ENCODE results near the gene TNFRSF6B.
"Not testable (repeated sequence)": the region's sequence is repeated elsewhere in the genome, so short reads cannot be mapped to it uniquely, and the experiment has no call there.

TNFRSF6B gene

DNA sequence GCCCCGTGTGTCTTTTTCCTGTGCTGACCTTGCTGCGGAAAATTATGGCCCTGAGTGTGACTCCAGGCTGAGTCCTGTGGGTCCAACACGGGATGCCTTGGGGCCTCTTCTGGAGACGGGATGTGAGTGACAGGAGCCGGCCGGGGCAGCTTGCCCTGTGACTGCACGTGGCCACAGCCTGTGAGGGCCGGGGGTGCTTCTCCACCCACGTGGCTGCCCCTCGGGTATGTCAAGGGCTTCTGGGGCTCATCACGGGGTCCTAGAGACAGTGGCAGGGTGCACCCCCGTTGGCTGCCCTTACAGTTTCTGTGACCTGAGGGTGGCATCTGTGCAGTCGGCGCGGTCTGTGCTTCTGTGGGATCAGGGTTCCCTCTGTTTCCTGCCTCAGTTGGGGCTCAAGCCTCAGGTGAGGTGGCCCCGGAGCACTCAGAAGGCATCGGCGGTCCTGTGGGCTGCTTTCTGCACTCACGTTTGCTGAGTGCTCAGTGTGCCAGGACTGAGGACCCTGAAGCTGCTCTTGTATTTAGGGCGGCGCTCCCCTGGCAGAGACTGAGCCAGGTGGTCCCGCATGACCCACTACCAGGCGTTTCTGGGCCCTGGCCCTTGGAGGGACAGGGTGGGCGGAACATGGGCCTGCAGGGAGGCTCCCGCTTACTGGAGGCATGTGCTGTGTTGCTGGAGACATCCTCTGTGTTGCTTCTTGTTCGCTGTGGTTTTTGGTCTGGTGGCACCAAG lies 33.0 kb upstream of the TNFRSF6B start:
- no peak for DNase-seq (ENCODE audit: low read depth)

DNA sequence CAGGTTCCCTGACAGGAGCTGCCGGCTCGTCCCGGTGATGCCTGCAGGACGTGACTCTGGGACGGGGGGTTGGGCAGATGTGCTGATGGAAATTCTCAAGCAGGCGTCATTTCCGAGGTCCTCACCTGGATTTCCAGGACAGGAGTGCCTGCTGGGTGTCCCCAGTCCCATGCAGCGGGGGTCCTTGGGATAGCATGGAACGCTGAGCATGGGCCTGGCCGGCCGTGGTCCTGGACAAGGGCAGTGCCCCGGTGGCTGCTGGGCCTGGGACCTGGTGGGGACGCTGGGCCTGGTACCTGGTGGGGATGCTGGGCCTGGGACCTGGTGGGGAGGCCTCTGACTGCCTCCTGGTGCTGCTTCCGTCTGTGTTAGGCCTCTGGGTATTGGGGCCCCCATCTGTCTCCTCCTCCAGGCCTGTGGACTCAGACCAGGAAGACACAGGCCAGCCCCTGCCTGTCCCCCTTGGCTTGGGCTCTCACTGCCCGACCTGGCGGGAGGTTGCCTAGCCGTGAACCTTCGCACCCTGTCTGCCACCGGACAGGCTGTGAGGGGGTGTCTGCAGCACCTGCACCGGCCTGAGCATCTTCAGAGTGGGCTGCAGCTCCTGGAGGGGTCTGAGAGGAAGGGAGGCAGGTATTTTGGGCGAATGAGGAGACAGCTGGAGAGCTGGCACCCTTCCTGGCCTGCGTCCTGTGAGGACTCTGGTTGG lies 32.2 kb upstream of the TNFRSF6B start:
- DNase-seq (ENCODE audit: low read depth), result no peak

DNA sequence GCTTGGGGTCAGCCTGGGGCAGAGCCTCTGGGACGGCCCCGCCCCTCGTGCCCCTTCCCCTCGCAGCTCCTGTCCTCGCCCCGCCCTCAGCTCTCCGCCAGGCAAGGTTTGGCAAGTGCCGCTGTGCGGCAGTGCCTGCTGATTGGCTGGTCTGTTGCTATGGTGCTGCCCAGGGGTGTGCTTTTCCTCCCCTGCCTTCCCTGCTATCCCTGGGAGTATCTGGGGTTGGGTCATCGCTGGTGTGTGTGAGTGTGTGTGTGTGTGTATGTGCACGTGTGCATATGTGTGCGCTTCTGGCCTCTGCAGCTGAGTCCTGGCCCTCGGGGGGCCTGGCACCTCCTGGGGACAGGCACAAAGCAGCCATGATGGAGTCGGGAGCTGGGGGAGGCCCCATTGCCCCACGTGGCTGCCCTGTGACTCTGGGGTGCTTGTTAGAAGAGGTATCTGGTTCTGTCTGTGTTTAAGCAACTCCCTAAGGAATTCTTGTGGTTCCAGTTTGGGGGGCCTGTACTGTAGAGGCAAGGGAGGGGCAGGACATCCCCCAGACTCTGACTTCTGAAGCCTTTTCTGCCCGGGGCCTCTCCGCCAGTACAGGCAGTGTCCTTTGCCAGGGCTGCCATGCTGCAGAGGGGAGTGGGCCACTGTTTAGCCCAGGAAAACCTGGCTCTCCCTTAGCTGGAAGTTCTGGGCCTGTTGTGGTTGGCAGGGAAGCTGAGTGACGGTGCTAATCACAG lies 31.4 kb upstream of the TNFRSF6B start:
- no peak for DNase-seq (ENCODE audit: low read depth)

DNA sequence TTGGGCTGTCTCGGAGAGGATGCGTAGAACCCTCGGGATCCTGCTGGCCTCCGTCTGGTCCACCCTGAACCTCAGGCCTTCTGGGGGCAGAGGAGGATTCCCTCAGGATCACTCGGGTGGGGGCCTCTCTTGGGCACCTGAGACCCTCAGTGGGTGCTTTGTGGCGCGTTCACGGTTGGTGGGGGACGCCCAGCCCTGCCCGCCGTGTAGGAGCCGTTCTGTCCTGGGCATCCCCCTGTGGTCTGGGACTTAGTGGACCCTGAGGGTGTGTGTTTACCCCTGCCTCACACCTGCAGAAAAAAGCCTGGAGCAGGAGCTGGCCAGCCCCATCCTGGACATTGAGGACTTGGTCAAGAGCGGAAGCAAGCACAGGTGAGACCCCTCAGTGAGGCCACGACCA lies 30.7 kb upstream of the TNFRSF6B start:
- DNase-seq (ENCODE audit: low read depth), result no peak

DNA sequence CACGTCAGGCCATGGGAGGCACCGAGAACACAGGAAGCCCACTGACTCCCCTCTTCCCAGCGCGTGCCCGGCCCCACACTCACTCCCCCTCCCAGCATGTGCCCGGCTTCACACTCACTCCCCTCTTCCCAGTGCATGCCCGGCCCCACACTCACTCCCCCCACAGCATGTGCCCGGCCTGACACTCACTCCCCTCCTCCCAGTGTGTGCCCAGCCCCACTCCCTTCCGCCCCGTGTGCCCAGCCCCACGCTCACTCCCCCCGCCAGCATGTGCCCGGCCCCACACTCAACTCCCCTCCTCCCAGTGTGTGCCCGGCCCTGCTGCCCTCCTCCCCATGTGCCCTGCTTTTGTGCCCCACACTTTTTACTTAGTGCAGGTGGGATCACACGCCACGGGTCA lies 28.6 kb upstream of the TNFRSF6B start:
- DNase-seq (ENCODE audit: low read depth), result no peak

DNA sequence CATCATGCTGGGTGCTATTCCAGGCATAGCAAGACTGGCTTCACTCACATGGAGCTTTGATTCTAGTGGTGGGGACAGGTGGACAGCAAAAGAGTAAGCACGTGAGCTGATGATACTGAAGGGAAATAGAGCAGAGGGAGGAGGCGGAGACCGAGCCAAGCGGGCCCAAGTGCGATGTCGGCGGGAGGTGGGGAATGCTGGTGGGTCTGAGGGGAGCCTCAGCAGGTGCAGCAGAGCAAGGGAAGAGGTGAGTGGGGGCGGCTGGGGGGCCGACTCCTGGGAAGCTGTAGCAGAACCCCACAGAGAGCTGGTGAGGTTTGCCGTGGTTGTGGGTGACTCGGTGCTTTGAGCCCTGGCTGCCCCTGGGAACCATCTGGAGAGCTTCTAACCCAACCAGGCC lies 28.1 kb upstream of the TNFRSF6B start:
- DNase-seq (ENCODE audit: low read depth), result no peak

DNA sequence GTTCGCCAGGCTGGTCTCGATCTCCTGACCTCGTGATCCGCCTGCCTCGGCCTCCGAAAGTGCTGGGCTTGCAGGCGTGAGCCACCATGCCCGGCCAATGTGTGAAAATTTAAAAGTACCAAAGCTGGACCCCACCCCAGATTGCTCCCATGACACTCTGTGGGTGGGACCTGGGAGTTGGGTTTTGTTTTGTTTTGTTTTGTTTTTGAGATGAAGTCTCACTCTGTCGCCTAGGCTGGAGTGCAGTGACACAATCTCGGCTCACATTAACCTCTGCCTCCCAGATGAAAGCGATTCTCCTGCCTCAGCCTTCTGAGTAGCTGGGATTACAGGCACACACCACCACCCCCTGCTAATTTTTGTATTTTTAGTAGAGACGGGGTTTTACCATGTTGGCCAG lies 24.8 kb upstream of the TNFRSF6B start:
- DNase-seq (ENCODE audit: low read depth), result not testable (repeated sequence)

DNA sequence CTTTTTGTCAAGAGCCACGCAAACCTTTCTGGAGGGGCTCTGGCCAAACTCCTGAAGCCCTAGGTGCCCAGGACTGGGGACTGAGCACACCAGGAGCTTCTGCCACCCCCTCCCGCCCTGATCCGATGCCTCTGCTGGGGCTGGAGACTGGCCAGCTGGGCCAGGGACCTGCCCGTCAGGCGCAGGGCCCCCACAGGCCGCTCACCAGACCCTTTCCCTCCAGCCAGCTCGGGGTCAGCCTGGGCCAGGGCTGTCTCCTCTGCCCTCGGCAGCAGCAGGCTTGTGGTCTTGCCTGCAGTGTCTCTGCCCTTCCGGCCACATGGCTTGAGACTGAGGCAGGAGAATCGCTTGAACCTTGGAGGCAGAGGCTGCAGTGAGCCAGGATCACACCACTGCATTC lies 23.8 kb upstream of the TNFRSF6B start:
- DNase-seq (ENCODE audit: low read depth), result no peak

DNA sequence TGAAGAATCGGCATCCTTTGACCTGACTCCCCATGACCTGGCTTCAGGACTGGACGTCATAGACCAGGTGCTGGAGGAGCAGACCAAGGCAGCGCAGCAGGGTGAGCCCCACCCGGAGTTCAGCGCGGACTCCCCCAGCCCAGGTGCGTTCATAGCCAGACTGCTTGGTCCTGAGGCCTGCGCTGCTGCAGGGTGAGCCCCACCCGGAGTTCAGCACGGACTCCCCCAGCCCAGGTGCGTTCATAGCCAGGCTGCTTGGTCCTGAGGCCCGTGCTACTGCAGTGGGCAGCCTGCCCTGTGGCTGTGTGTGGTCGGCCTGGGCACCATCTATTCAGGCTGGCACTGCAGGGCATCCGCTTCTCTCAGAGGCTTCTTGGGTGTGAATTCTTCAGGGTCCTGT lies 22.5 kb upstream of the TNFRSF6B start:
- DNase-seq (ENCODE audit: low read depth), result no peak

DNA sequence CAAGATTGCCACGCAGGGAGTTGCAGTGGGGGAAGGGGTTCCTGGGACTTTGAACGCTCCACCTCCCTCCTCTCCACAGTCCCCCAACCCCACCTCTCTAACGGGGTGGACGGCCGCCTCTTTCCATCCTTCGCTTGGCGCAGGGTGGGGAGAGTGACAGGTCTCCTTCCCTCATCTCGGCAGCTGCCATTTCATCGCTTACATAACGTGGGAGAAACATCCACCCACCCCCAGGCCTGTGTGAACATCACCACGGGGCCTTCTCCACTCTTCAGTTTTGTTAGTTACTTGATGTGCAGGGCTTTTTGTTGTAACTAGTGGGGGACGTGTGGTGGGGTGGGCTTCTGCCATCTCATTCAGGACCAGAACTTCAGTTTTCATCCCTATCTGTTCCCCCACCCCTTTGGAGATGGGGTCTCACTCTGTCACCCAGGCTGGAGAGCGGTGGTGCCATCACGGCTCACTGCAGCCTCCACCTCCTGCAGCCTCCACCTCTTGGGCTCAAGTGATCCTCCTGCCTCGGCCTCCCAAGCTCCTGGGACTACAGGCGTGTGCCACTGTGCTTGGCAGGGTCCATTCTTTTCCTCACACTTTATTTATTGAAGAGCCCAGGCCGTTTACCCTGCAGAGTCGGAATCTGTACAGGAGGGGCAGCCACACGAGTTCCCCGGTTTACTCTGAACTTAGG lies 20.6 kb upstream of the TNFRSF6B start:
- no peak for DNase-seq (ENCODE audit: low read depth)

DNA sequence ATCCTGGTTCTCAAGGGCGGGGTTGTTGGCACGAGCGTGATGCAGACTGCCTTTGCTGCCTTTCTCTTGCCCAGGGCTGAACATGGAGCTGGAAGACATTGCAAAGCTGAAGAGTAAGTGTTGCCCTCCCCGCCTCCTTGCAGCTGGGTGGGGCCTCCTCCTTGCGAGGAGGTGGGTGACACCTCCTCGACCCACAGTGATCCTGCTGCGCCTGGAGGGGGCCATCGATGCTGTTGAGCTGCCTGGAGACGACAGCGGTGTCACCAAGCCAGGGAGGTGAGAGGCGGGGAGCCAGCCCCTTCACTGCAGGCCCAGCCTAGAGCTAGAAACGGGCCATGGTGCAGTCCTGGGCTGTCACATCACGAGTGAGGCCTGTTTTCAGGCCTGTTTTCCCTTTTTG lies 18.4 kb upstream of the TNFRSF6B start:
- no peak for DNase-seq (ENCODE audit: low read depth)

DNA sequence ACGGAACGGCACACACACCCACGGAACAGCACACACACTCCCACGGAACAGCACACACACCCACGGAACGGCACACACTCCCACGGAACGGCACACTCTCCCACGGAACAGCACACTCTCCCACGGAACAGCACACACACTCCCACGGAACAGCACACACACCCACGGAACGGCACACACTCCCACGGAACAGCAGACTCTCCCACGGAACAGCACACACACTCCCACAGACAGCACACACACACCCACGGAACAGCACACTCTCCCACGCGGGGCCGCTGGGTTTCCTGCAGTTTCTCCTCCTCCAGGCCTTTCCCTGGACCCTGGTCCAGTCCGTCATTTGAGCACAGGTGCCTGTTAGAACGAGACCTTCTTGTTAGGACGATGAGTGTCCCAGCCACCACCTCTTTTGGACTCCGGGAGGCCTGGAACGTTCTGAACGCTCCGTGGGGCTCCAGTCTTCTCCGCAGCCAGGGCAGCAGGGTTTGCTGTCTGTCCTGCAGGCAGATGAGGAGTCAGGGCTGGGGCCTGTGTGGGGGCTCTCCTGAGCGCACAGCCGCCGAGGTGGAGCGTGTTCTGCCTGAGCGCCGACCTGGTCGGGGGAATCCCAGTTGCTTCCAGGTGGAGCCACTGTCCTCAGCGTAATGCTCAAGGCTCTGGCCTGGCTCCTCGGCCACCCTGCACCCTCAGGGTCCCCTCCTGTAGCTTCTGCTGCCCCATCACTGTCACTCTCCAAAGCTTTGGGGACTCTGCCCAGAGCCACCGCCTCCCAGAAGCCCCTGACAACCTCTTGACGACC lies 17.6 kb upstream of the TNFRSF6B start:
- DNase-seq (ENCODE audit: low read depth), result no peak

DNA sequence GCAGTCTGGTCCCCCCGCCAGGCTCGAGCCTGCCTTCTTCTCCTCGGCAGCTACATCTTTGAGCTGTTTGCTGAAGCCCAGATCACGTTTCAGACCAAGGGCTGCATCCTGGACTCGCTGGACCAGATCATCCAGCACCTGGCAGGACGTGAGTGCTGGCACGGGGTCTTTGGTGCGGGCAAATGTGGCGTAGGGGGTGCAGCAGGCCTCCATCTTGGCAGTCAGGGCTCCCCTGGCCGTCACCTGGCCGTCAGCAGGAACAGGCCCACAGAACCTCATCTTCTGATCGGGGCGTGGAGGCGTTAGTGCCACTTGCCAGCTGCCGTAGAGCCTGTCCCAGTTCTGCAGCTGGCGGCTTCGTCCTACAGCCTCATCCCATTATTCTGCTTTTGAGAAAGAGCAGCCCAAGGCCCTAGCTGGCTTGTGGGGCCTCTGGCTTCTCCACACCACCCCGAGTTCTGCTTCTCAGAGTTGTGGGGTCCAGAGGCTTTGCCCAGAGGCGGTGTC lies 16.6 kb upstream of the TNFRSF6B start:
- no peak for DNase-seq (ENCODE audit: low read depth)

DNA sequence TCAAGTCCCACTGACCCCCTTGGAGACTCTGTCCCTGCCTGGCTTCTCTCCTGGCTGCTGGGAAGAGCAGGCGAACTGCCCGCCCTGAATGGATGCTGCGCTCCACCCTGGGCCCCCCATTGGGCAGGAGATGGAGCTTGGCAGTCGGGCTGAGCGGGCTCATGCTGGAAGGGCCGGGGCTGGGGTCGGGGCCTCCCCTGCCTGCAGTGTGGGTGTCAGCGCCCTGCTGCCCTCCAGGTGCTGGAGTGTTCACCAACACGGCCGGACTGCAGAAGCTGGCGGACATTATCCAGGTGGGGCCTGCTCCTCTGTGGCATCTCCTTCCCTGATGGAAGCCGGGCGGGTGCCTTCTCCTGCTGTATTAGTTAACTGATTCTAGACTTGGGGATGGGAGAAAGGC lies 16.0 kb upstream of the TNFRSF6B start:
- no peak for DNase-seq (ENCODE audit: low read depth)

DNA sequence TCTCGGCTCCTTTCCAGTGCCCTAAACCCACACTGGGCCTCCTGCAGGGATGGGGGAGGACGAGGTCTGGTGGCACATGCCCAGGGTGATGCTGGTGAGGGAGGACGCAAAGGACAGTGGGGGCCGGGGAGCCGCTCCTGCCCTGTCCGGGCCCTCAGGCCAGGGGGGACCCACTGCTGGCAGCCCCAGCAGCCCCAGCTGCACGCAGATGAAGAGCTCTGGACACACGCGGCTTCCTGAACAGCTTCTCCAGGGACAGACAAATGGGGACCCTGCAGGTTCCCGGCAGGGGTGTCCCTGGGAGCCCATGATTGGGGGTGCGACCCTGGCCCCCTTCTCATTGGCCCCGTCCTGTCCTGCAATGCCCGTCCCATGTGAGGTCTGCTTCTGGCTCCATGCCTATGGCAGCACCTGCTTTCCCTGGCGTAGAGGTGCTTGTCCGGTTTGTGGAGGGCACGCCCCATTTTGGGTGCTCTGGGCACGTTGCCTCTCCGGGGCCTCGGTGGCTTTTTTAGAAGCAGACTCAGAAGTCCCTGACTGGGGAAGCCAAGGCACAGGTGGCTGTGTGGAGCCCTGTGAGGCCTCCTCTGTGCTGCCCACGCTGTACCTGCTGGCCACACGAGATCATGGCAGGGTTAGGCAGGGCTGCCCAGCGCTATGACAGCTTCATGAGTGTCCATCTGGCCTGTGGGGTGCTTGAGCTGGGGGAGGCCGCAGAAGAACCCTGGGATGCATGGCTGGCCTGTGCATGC lies 15.4 kb upstream of the TNFRSF6B start:
- no peak for DNase-seq (ENCODE audit: low read depth)

DNA sequence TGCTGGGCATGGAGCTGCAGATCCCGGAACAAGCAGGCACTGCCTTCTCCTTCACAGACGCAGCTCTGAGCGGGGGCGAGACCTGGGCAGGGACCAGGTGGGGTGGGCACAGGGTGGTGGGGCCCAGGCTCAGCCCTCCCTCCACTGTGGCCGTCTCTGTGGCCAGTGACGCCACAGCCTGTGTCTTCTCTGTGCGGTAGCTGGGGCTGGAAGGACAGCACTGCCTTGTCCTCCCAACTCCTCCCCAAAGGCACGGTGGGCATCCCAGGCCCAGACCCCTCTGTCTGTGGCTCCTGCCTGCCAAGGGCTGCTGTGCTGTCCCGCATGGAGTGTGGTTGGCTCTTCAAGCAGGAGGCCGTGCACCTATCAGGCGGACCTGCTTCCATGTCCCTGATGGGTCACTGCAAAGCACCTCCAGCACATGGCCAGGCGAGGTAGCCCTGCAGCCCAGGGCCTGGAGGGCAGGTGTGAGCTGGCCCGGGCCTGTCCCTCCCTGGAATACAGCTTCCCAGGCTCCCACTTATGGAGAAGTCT lies 14.8 kb upstream of the TNFRSF6B start:
- DNase-seq (ENCODE audit: low read depth), result no peak

DNA sequence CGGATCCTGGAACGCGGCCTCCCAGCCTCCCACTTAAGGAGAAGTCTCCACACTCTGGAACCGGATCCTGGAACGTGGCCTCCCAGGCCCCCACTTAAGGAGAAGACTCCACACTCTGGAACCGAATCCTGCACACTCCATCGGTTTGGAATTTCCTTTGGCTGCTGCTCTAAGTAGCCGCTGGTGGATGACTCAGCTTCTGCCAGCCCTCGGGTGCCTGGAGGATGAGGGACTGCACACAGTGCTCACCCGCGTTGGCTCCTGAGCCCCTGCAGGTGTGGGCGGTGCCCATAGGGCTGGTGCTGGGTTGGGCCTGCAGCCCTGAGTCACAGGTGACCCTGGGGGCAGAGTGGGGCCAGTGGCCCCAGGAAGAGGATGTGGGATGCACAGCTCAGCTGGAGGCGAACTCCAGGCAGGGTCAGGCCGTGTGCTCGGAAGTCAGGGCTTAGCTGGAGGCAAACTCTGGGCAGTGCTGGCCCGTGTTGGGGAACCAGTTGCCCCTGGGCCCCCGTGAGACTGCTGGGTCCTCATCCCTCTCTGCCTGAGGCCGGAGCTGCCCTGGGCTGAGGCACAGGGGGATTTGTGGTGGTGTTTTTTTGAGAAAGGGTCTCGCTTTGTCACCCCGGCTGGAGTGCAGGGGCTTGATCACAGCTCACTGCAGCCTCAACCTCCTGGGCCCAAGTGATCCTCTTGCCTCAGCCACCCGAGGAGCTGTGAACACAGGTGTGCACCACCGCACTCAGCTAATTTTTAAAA lies 13.9 kb upstream of the TNFRSF6B start:
- DNase-seq (ENCODE audit: low read depth), result no peak

DNA sequence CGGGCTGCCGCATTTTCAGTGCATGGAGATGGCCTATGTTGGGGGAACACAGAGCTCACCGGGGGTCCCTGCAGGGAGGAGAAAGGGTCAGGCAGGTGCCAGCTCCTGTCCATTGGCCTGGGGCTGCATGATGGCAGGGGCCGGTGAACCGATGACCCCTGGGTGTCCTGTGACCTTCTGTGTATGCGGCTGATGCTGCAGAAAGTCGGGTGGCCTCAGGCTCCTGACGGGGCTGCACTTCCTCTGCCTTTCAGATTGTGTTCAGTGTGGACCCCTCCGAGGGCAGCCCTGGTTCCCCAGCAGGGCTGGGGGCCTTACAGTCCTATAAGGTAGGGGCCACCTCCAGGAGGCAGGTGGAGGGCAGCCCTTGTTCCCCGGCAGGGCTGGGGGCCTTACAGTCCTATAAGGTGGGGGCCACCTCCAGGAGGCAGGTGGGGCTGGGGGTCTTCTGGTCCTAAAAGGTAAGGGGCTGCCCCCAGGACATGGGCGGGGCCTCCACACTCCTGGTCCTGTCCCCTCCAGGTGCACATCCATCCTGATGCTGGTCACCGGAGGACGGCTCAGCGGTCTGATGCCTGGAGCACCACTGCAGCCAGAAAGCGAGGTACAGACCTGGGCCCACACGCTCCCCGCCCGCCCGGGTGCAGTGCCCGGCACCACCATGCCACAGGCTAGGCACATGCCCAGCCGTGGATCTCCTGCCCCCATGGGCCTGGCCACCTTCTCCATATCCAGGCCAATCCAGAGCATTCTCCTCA lies 11.0 kb upstream of the TNFRSF6B start:
- DNase-seq (ENCODE audit: low read depth), result no peak

DNA sequence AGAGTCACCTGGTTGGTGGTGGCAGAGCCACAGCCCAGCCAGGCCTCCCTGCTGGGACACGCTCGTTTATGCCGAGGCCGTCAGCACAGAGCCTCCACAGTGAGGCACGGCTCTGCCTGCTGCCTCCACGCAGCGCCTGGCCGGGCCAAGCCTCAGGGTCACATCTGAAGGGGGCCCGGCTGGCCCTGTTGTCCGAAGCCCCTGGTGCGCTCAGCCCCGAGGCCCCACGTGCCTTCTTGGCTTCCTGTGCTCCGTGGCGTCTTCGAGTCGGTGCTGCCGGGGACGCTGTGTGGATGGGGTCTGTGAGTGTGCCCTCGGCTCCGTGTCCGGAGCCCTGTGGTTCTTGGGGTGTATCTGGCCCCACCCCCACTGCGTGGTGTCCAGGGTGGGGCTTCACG lies 10.4 kb upstream of the TNFRSF6B start:
- no peak for DNase-seq (ENCODE audit: low read depth)
